ENCODE measurements around the gene FRMD1.

GRCh38 chr6:168034537-168034936, 44.5 kb downstream of the FRMD1 start:
- TF ChIP-seq POLR2A (IDR thresholded peaks at IDR 0.05; ENCODE audit: low read depth, low read length) (no peak), POLR2AphosphoS5 (IDR thresholded peaks at IDR 0.05; ENCODE audit: low read depth, low read length) (no peak)
